Measurements from ENCODE around the gene PLAAT3.
"Not testable (repeated sequence)": the region's sequence is repeated elsewhere in the genome, so short reads cannot be mapped to it uniquely, and the experiment has no call there.

The PLAAT3 gene

DNA sequence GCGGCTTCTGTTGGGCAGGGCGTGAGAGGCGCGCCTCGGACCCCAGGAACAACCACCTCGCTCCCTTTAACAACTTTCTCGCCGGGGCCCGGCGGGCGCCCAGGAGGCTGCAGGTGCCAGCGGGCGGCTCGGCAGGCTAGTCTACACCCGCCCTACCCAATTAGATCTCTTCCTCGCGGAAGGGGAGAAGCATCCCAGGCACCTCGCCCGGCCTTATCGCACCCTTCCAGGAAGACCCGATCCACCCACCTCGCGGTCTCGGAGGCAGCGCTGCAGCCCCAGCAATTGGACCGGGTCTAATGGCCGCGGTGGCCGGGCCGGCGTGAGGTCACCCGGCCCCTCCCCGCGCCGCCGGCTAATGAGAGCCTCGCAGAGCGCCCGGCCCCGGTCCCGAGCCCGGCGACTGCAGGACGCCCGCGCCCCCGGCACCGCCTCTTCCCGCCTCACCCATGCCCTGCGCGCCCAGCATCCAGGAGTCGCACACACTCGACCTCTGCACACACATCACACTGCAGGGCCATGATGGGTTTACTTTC is at the start of gene PLAAT3:
Gene PLAAT3 (minus strand): TSS at position 298 of the 536 bp plus-strand sequence. CDS start 419 bp downstream, outside the sequence.
- TF ChIP-seq, protein P1, sequence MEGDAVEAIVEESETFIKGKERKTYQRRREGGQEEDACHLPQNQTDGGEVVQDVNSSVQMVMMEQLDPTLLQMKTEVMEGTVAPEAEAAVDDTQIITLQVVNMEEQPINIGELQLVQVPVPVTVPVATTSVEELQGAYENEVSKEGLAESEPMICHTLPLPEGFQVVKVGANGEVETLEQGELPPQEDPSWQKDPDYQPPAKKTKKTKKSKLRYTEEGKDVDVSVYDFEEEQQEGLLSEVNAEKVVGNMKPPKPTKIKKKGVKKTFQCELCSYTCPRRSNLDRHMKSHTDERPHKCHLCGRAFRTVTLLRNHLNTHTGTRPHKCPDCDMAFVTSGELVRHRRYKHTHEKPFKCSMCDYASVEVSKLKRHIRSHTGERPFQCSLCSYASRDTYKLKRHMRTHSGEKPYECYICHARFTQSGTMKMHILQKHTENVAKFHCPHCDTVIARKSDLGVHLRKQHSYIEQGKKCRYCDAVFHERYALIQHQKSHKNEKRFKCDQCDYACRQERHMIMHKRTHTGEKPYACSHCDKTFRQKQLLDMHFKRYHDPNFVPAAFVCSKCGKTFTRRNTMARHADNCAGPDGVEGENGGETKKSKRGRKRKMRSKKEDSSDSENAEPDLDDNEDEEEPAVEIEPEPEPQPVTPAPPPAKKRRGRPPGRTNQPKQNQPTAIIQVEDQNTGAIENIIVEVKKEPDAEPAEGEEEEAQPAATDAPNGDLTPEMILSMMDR (IDR thresholded peaks at IDR 0.05; ENCODE audit: insufficient read depth, low read depth, low read length, missing control alignments): no peak
- H3K4me3 ChIP-seq (ENCODE audit: low read length): peak within 1 kb of the TSS; percentile 43
- DNase-seq (ENCODE audit: low read depth): peak; percentile 32

- peak; percentile 81 for DNase-seq (ENCODE audit: low read depth)
- H3K4me3 ChIP-seq (ENCODE audit: low read length): no peak overlapping the region
- TF ChIP-seq, protein P1 (IDR thresholded peaks at IDR 0.05; ENCODE audit: insufficient read depth, low read depth, low read length, missing control alignments): no peak
Measured at GRCh38 chr11:63663809-63664208, 49.6 kb upstream of the PLAAT3 start.

DNA sequence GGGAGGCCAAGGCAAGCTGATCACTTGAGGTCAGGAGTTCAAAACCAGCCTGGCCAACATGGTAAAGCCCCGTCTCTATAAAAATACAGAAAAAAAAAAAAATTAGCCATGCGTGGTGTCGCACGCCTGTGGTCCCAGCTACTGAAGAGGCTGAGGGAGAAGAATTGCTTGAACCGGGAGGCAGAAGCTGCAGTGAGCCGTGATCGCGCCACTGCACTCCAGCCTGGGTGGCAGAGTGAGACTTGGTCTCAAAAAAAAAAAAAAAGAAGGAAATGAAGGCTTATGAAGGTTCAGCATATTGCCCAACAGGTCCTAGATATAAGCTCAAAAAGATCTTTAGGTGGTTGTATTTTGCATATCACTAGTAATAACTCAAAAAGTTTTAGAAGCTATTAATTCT is 46.7 kb upstream of the PLAAT3 start:
- TF ChIP-seq, protein P1 (IDR thresholded peaks at IDR 0.05; ENCODE audit: insufficient read depth, low read depth, low read length, missing control alignments): no peak
- no peak overlapping the region for H3K4me3 ChIP-seq (ENCODE audit: low read length)
- DNase-seq (ENCODE audit: low read depth): no peak

DNA sequence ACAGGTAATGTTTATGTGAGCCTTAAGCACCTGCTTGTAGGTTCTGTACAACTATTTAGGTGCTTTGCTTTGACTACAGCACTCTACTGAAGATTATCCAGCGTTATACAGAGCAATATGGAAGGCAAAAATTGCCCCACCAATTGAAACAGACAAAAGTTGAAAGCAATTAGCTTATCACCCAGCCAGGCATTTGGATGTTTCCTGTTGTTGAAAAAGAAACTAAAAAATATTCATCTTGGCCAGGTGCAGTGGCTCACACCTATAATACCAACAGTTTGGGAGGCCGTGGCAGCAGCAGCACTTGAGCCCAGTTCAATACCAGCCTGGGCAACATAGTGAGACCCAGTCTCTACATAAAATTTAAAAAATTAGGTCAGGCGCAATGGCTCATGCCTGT is 38.4 kb upstream of the PLAAT3 start:
- TF ChIP-seq, protein P1 (IDR thresholded peaks at IDR 0.05; ENCODE audit: insufficient read depth, low read depth, low read length, missing control alignments): no peak
- DNase-seq (ENCODE audit: low read depth): no peak
- H3K4me3 ChIP-seq (ENCODE audit: low read length): no peak overlapping the region

- TF ChIP-seq, protein P1 (IDR thresholded peaks at IDR 0.05; ENCODE audit: insufficient read depth, low read depth, low read length, missing control alignments): no peak
- H3K4me3 ChIP-seq (ENCODE audit: low read length): no peak overlapping the region
- DNase-seq (ENCODE audit: low read depth): no peak
Measured at GRCh38 chr11:63643205-63643604, 29.0 kb upstream of the PLAAT3 start.

GRCh38 chr11:63641727-63642126 is 27.5 kb upstream of the PLAAT3 start:
- H3K4me3 ChIP-seq (ENCODE audit: low read length): no peak overlapping the region
- TF ChIP-seq, protein P1 (IDR thresholded peaks at IDR 0.05; ENCODE audit: insufficient read depth, low read depth, low read length, missing control alignments): no peak
- no peak for DNase-seq (ENCODE audit: low read depth)

- DNase-seq (ENCODE audit: low read depth): no peak
- TF ChIP-seq, protein P1 (IDR thresholded peaks at IDR 0.05; ENCODE audit: insufficient read depth, low read depth, low read length, missing control alignments): peak; percentile 12
- no peak overlapping the region for H3K4me3 ChIP-seq (ENCODE audit: low read length)
Measured at GRCh38 chr11:63639199-63639832, 25.1 kb upstream of the PLAAT3 start.

DNA sequence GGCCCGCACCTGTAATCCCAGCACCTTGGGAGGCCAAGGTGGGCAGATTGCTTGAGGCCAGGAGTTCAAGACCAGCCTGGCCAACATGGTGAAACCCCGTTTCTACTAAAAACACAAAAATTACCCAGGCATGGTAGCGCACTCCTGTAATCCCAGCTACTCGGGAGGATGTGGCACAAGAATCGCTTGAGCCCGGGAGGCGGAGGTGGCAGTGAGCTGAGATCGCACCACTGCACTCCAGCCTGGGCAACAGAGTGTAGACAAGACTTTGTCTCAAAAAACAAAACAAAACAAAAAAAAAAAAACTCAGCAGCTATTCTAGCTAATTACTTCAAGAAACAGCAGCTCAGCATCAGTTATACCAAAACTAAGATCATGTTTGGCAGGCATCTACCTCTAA is 24.2 kb upstream of the PLAAT3 start:
- DNase-seq (ENCODE audit: low read depth): not testable (repeated sequence)

More for the DNA sequence above, 24.2 kb upstream of the PLAAT3 start:
- not testable (repeated sequence) for H3K4me3 ChIP-seq (ENCODE audit: low read length)
